HG03103 (cell line): ENCODE data around the gene FSTL4.

Experiments
- ATAC-seq: cut with Tn5 transposase; IDR thresholded peaks from one replicate; pipeline ENCODE4 v1.9.1; 2021; ENCODE audit warnings: low read depth; ENCODE audit not compliant: unreplicated experiment

FSTL4 gene

GRCh38 chr5:133309166-133309795 lies 303.1 kb downstream of the FSTL4 start:
- ATAC-seq: no peak

- no peak for ATAC-seq
These were observed 305.1 kb downstream of the FSTL4 start for GRCh38 chr5:133307275-133307674.

GRCh38 chr5:133304707-133305216 lies 307.6 kb downstream of the FSTL4 start:
- ATAC-seq: no peak

GRCh38 chr5:133304178-133304577 lies 308.2 kb downstream of the FSTL4 start:
- ATAC-seq: no peak

- ATAC-seq: no peak
These were observed 309.0 kb downstream of the FSTL4 start for GRCh38 chr5:133303298-133303697.

GRCh38 chr5:133299728-133300127 lies 312.6 kb downstream of the FSTL4 start:
- no peak for ATAC-seq

- no peak for ATAC-seq
These were observed 313.3 kb downstream of the FSTL4 start for GRCh38 chr5:133299021-133299420.

GRCh38 chr5:133298447-133298846 lies 313.9 kb downstream of the FSTL4 start:
- no peak for ATAC-seq

GRCh38 chr5:133297293-133297692 lies 315.0 kb downstream of the FSTL4 start:
- ATAC-seq: no peak

GRCh38 chr5:133296624-133297023 lies 315.7 kb downstream of the FSTL4 start:
- no peak for ATAC-seq

GRCh38 chr5:133295520-133295919 lies 316.8 kb downstream of the FSTL4 start:
- no peak for ATAC-seq

- no peak for ATAC-seq
These were observed 318.0 kb downstream of the FSTL4 start for GRCh38 chr5:133294380-133294779.

GRCh38 chr5:133293960-133294359 lies 318.4 kb downstream of the FSTL4 start:
- ATAC-seq: no peak

- ATAC-seq: no peak
These were observed 320.0 kb downstream of the FSTL4 start for GRCh38 chr5:133292300-133292699.

GRCh38 chr5:133291524-133291923 lies 320.8 kb downstream of the FSTL4 start:
- no peak for ATAC-seq

GRCh38 chr5:133290669-133291240 lies 321.6 kb downstream of the FSTL4 start:
- no peak for ATAC-seq

- ATAC-seq: no peak
These were observed 322.5 kb downstream of the FSTL4 start for GRCh38 chr5:133289686-133290367.

GRCh38 chr5:133287500-133287899 lies 324.8 kb downstream of the FSTL4 start:
- no peak for ATAC-seq

GRCh38 chr5:133286483-133286882 lies 325.9 kb downstream of the FSTL4 start:
- ATAC-seq: no peak

GRCh38 chr5:133285583-133286021 lies 326.7 kb downstream of the FSTL4 start:
- no peak for ATAC-seq

- ATAC-seq: no peak
These were observed 328.0 kb downstream of the FSTL4 start for GRCh38 chr5:133284306-133284705.

GRCh38 chr5:133278317-133278716 lies 334.0 kb downstream of the FSTL4 start:
- no peak for ATAC-seq
